ENCODE results near the gene CD151.

The CD151 gene

DNA sequence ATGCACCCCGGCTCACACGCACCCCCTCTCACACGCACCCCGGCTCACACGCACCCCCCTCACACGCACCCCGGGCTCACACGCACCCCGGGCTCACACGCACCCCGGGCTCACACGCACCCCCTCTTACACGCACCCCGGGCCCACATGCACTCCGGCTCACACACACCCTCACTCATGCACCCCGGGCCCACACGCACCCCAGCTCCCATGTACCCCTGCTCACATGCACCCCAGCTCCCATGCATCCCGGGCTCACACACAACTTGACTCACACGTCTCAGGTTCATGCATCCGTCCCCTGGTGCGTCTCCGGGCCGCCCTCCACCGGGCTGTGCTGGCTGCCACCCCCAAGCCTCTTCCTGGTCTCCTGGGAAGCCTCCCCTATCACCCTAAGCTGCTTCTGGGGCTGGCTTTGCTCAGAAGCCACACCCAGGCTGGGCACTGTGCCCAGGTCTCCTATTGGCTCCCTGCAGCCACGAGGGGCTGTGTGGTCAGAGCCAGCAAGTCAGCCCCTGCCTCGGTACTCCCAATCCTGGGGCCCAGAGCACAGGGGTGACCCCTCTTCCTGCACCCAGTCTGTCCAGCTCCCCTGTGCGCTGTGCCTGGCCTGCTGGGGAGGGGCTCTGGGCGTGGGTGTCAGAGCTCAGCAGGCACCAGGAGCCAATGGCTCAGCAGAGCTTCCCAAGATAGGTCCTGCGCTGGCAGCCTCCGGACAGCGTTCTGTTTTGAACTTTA lies 26.8 kb downstream of the CD151 start:
- no peak for DNase-seq

DNA sequence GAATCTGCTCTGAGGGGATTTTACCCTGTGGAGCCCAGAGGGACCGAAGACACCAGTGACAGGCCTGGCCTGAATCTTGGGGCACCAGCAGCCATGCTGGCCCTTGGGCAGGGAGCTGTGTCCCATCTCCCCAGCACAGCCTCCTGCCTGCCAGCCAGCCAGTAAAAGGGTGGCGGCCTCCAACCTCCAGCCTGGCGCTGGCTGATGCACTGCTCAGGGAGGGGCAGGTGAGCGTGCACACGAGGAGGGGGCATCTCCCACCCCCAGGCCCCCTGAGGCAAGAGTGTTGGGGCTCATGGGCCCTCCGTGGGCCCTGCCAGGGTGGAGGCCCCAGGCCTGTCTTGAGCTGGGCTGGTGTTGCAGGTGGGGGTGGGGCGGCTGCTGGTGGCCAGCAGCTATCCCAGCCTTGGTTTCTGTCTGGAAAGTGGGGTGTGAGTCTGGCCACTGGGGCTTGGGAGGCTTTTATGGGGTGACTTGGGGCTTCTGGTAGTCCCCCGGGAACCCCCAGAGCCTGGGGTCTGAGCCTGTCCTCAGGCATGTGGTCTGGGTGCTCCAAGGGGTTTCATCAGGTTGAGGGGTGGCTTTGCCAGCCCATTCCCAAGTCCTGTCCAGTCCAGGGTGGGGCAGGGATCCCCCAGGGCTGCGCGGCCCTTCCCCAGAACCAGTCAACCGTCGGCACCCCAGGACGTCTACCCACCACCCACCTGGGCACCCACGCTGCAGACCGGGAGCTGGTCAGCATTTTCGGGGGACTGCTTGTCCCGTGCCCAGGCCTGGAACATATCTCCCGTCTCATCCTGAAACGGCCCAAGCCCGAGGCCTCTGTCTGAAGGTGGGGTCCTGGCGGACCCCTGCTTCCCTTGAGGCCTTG lies 27.7 kb downstream of the CD151 start:
- no peak for DNase-seq

DNA sequence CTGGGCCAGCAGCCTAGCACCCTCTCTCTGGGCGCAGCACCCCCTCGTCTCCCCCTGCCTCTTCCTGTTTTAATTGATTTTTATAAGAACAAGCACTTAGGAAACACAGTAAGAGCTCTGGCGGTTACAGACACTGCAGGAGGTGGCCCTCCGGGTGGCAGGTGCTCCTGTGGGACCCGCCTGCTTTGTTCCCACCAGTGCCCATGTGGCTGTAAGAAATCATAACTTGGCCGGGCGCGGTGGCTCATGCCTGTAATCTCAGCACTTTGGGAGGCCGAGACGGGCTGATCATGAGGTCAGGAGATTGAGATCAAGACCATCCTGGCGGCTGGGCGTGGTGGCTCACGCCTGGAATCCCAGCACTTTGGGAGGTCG lies 28.3 kb downstream of the CD151 start:
- DNase-seq = no peak

DNA sequence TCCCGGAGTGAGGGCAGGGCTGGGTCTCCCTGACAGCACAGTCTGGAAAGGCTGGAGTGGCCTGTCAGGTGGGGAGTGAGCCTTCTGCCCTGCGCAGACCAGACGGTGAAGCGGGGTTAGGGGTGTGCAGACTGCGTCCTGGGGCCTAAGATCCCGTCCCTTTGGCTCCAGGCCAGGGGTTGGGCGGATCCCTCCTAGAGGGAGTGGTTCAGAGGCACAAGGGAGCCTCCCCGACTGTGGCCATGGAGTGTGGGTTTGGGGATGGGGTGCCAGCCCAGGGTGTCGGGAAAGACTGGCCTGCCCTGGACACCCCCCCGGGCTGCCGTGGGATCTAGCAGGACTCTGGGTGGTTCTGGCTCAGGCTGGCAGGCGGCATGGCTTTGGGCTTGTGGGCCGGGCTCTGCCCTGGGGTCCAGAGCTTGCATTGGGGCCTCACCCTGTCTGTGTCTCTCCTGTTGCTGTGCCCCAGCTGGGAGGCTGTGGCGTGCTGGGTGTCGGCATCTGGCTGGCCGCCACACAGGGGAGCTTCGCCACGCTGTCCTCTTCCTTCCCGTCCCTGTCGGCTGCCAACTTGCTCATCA lies 29.4 kb downstream of the CD151 start:
- no peak for DNase-seq

DNA sequence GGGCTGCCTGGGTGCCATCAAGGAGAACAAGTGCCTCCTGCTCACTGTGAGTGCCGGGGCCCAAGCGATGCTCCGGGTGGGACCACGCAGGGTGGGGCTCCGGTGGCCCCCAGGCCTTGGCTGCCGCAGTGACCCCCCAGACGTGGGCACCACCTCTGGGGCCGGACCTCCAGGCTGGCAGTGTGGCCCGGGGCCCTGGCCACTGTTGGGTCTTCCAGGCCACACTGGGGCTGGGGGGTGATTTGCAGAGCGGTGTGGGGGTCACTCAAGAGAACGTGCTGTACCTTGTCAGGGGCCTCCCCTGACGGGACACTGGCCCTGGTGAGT lies 29.9 kb downstream of the CD151 start:
- no peak for DNase-seq

DNA sequence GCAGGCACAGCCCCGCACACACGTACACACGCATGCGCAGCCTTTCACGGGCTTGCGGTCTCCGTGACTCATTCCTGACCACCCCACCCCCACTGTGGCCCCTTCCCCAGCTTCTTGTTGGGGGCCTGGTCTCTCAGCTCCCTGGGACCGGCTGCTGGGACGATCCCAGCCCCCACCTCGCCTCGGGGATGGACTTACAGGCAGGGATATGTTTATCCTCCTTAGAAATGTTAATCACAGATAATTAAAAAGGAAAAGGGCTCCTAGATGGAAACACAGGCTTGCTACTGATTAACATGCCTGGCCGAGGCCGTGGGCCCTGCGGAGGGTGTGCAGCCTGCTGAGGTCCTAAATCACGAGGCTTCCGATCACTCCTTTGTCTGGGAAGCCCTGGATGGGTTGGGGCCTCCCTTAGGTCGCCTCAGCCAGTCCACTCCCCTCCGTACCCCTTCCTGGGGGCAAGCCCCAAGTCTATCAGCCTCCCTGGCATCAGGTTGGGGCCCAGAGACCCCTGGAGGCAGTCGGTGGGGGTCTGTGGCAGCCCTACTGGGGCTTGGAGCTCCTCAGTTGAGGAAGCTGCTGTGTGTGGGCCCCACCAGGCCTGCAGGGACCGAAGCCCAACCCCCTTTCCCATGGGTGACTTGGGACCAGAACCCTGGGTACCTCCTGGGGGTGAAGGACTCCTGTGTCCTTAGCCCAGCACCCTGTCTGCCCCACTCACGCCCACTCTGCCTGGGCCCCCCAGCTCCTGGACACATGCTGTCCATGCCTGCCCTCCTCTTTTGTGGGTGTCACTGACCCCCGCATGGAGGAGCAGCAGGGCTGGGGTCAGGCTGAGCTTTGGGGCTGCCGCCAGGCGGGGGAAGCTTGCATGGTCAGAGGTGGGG lies 30.5 kb downstream of the CD151 start:
- DNase-seq = no peak

DNA sequence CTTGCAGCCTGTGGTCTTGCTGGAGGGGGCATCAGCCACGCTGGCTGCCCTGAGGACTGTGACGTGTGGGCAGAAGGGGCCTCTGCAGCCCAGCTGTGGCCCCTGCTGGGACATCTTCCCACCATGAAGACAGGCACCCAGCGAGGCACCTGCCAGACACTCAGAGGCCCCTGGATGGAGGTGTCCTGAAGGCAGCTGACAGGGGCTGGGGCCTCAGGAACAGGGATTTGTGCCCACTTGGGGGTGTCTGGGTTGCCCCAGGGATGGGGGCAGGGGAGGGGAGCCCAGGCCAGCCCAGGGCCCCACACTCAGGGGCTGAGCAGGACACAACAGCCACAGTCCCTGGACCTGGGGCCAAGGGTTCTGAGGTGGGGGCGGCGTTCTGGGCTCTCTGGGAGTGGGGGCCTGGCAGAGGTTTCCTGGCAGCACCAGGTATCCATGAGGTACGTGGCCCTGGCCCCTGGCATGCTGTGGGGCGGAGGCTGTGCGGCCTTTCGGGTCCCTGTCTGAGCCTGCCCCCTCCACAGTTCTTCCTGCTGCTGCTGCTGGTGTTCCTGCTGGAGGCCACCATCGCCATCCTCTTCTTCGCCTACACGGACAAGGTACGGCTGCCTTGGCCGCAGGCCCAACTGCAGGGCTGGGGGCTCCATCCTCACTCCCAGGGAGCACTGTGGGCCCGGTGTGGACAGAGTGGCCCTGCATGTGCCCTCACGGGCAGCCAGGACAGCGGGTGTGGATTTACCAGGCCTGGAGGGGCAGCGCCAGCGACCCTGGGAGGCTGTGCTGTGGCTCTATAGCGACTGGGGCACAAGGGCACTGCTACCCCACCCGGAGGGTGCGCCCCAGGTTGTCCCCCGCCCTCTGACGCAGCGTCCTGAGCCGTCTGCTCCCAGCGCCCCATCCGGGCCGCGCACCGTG lies 31.4 kb downstream of the CD151 start:
- DNase-seq = no peak

DNA sequence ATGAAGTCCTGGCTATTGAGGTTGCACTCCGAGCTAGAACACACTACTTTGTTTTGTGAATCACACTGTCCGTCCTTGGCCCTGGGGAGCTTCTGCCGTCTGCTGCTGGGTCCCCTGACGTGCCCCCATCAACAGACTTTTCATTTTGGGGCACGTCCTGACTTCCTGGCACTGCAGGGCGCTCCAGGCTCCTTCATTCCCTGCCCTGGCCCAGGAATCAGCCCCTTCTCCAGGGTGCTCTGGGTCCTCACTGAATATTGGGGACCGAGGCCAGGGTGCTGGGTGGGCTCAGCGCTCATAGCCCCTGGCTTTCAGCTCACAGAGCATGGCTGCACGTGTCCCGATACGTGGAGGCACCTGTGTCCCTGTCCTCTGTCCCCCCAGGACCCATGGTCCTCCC lies 32.1 kb downstream of the CD151 start:
- no peak for DNase-seq

DNA sequence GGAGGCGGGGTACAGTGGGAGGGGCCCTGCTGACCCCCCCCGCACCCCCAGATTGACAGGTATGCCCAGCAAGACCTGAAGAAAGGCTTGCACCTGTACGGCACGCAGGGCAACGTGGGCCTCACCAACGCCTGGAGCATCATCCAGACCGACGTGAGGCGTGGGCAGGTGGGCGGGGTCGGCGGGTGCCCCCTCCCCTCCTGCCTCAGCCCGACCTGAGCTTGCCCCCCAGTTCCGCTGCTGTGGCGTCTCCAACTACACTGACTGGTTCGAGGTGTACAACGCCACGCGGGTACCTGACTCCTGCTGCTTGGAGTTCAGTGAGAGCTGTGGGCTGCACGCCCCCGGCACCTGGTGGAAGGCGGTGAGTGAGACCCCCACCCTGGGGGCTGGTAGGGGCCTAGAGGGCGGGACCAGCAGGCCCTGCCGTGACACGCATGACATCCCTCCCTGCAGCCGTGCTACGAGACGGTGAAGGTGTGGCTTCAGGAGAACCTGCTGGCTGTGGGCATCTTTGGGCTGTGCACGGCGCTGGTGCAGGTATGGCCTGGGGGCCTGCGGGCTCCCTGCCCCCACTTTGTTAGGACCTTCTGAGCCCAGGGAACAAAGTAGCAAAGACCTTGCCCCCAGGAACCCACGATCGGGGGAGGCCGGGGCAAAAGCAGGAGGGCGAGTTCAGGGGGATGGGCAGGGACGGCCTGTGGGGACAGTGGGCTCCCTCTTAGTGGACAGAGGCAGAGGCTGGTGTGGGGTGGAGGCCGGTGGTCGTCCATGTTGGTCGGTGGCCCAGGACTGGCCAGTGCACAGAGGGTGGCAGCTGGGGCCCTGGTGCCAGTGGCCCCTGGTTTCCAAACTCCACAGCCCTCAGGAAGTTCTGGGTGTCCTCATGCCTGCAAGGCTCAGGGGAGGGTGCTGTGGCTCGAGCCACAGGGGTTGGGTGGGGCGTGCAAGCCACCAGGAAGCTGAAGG lies 33.0 kb downstream of the CD151 start:
- no peak for DNase-seq

DNA sequence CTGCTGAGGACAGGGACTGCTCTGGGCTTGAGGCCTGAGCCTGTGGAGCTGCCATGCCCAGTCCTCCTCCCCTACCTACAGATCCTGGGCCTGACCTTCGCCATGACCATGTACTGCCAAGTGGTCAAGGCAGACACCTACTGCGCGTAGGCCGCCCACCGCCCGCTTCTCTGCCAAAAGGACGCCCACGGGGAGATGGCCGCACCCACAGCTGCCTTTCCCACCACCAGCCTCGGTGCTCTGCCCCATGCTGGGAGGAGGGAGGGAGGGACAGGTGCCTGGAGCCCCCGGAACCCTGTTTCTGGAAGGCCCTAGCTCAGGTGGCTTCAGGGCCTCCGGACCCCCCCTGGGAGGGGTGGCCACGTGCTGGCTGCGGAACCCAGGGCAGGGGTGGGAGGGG lies 33.7 kb downstream of the CD151 start:
- no peak for DNase-seq

DNA sequence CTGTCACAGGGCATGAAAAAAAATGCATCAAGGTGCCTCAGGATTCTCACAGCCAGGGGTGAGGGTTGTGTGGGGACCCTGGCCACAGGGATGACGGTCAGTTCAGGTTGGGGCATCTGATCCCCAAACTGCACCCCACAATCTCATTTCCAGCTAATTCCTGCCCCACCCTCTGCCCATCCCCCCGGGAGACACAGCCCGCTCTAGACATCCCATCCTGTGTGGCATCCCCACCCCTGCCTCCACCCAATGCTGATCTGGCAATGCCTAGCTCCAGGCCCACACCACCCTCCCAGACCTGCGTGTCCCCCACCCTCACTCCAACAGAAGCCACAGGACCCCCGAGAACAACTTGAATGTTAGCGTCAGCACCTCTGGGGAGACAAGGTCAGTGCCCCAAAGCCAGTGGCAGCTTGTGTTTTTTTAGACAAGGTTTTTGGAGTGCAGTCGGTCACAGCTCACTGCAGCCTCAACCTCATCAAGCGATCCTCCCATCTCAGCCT lies 35.2 kb downstream of the CD151 start:
- no peak for DNase-seq

DNA sequence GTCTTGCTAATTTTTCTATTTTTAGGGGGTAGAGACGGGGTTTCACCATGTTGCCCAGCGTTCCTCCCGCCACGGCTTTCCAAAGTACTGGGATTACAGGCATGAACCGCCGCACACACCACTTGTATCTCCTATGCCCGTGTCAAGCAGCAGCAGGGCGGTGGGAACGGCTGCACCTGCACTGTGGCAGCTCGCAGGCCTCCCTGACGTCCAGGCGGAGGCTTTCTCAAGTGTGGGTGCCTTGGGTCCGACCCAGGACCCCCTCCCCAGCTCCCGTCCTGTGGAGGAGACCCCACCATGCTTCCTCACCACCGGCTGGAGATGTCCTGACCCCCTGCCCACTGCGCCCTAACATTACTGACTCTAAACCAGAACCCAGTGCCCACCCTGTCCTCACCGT lies 35.6 kb downstream of the CD151 start:
- DNase-seq = no peak

DNA sequence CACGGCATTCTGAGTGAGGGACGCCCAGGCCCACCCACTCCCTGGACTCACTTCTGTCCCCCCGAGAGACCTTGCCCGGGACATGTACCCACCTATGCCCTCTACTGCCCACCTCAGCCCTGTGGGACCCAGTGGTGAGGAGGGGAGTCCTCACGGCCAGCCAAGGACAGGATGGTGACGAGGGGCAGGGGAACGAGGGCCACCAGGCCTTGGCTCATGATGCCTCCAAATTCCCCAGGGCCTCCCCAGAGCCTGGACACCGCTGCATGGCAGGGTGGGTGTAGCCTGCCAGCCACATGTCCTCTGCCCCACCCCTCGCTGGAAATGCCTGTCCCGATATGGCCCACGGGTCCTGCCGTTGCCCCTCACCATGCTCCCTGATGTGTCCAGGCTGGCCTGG lies 36.0 kb downstream of the CD151 start:
- no peak for DNase-seq

DNA sequence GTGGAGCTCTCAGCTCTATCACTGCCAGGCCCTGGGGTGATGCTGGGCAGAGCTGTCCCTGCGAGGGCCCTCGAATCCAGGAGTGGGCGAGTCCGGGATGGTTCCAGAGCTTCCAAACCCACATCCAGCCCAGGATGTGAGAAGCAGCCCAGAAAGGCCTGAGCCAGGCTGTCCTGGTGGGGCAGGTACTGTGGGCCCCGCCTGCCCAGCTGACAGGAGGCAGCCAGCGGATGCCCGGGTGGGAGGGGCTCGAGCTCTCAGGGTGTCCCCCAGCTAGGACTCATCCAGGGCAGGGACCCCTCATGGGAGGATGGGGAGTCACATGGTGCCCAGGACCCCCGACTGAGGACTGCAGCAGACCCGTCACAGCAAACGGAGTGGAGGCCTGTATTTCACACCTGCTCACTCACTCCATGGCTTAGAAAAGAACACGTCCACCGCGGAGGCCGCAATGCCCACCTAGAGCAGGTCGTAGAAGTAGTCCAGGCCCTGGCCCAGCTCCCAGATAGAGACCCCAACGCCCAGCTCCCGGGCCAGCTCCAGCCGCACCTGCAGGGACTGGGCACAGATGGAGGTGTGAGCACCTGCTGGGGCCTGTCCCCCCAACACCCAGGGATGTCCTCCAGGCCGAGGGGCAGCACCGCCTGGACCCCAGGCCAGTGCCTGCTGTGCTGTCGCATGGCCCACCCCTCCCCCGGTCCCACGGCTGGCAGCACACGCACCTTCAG lies 36.8 kb downstream of the CD151 start:
- DNase-seq = no peak

DNA sequence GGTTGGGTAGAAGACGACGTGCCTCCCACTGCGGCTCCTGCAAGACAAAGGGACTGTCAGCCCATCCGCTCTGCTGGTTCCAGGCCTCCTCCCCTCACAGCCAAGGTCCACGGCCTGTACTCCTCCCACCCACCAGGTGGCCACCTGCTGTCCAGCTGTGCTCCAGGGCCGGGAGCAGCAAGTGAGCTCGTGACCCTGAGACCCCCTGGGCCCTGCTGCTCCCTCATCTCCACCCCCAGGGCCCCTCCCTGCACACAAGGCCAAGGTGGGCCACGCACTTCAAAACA lies 37.3 kb downstream of the CD151 start:
- no peak for DNase-seq

DNA sequence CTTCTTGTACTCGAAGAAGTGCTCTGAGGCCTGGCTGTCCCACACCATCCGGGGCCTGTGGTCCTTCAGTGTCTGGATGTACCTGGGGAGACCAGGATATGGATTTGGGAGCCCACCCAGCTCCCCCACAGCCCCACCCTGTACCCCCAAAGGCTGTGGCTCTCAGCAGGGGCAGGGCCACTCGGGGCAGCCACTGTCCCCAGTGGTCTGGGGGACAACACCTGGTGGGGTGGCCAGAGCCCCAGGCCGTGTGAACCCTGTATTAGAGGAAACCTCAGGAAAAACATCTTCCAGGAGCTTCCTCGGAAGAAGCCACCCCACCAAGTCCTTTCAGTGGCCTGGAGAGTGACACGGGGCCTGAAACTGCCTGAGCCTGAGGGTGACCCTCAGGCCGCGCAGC lies 37.7 kb downstream of the CD151 start:
- no peak for DNase-seq

DNA sequence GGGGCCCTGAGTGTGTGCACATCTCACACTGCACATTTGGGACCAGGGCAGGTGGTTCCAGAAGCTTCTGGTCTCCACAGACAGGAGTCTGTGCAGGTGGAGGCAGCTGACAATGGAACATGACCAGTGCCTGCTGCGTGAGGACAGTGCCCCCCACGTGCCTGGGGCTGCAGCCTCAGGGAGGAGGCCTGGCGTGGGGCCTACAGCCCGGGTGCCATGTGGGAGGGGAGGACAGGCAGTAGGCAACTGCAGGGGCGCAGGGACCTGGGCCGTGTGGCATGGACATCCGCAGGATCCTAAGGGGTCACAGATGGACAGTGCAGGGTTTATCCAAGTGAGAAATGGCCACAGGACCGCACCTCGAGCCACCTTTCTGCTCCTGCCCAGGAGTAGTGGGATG lies 38.7 kb downstream of the CD151 start:
- DNase-seq = no peak

DNA sequence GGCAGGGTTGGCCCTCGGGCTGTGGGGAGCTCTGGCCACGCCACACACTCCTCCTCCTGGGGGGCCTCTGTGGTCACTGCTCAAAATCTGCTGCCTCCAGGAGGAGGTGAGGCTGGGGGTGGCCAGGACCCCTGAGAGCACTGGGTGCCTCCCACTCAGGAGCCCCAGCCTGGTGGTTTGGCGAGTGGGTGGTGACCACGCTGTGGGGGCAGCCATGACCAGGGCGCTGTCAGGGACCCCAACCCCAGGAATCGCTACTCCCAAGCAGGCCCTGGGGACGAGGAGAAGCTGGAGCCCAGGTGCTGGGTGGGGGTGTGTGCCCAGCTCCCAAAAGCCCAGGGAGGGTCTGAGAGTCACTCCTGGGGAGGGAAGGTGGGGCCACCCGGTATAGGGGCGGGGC lies 40.0 kb downstream of the CD151 start:
- no peak for DNase-seq

DNA sequence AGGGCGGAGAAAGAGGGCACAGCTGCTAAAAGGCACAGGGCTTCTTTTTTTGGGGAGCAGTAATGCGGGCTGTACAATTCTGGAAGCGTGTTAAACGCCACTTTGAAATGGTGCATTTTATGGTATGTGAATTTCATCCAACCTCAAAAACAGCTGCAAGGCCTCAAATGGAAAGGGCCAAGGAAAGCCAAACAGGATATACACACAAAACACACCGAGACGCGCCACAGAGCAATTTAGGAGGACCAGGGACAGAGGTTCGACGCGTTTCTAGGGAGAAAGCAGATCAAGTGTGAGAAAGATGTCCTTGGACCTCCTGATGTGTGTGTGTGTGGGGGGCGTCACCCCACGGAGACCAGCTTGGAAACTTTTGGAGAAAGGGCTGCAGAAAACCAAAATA lies 41.0 kb downstream of the CD151 start:
- DNase-seq = no peak

DNA sequence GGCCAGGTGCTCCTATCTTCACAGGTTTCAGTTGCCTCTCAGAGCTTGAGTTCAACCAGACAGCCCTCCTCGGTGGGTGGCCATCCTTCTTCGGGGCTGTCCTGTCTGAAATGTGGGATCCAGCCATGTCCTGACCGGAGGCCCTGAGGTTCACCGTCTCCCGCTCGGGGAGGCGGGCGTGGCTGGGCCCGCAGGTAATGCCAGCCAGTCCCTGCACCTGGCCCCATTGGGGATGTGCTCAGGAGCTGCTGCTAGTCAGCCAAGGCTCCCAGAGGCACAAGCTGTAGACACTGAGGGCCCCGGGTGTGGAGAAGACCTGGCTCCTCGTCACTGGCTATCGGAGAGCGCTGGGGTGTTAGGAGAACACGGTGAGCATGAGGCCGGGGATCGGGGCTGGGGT lies 42.5 kb downstream of the CD151 start:
- DNase-seq = no peak
